Eye (tissue), 1 donor: ENCODE measurements around the gene UMODL1.

ENCODE experiments used
- DNase-seq: peaks from one replicate; pipeline ENCODE4 v3.0.0-alpha.2; 2015

Gene UMODL1

DNA sequence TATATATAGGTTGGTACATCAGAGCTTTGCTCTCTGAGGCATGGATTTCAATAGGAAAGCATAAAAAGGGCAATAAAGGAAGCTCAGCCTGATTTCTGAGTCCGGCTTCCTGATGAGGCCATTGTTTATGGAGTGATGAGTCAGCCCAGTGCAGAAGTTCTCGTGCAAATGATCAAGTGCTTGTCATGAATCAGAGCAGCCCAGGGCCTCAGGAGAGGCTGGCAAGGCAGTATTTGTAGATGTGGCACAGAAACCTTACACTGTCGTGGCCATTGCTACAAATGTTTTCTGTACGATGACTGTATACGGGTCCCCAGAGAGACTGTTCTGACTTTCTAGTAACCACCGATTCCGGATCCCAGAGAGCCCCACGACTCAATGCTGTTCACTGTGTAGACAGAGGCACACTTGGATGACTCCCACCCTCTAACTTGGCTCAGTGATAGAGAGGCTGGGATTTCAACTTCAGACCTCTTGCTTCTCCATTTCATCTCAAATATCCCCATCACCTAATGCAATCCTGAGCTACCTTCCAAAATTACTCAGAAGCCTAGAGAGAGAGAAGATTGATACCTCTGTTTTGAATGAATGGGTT is 26.8 kb downstream of the UMODL1 start:
- no peak for DNase-seq

DNA sequence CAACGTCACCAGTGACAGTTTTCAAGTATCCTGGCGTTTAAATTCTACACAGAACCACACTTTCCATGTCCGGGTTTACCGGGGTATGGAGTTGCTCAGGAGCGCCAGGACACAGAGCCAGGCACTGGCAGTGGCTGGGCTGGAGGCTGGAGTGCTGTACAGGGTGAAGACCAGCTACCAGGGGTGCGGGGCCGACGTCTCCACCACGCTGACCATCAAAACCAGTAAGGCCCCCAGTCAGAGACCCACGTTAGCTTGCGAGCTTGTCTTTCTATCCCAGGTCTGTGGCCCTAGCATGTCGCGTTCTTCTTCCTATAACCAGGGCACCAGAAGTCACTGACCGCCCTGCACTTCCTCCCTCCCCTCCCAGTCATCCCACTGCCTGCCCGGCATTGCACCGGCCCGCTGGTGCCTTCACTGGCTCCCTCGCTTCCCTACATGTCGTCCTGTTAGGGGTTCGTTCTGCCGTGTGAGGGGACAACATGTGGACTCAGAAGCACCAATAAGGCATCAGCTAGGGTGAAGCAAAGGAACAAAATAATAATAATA is 27.9 kb downstream of the UMODL1 start:
- no peak for DNase-seq

DNA sequence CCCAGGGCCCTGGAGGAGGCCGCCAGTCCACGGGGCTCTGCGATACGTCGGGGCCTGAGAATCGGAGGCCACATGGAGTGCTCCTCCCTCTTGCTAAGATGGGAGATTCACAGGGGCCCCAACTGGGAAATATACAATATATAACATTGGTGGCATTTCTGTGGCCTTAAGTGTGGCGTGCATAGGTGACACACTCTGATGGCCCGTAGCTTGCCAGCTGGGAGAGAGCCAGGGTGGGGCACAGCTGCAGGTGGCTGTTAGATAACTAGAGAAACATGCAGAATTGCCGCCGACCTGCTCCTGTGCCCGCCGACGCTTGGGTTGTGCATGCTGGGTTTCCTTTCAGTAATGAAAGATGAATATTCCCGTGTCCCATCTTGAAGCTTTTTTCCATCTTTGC is 30.1 kb downstream of the UMODL1 start:
- DNase-seq, result no peak

- no peak for DNase-seq
Observed at GRCh38 chr21:42102076-42102475, 31.0 kb downstream of the UMODL1 start.

- no peak for DNase-seq
Observed at GRCh38 chr21:42102526-42102925, 31.4 kb downstream of the UMODL1 start.

DNA sequence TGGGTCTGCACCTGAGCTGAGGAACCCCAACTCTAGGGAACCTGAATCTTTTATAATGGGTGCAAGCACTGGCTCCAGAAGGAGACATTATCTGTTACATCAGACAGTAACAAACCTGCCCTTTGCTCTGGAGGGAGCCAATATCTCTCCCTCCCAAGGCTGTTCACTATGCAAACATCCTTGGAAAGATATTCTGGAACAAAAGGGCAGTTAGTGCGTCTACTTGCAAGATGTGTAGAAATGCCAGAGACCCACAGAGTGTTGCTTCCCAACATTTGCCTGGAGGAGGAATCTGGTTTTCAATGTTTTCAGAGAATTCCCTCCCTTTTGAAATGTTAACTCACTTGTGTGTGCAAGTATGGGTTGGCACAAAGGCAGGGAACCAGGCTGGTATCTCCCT is 31.9 kb downstream of the UMODL1 start:
- no peak for DNase-seq

GRCh38 chr21:42103843-42104242 is 32.7 kb downstream of the UMODL1 start:
- no peak for DNase-seq

- no peak for DNase-seq
Observed at GRCh38 chr21:42105476-42106315, 34.6 kb downstream of the UMODL1 start.

- DNase-seq, result no peak
Observed at GRCh38 chr21:42106425-42106824, 35.3 kb downstream of the UMODL1 start.

DNA sequence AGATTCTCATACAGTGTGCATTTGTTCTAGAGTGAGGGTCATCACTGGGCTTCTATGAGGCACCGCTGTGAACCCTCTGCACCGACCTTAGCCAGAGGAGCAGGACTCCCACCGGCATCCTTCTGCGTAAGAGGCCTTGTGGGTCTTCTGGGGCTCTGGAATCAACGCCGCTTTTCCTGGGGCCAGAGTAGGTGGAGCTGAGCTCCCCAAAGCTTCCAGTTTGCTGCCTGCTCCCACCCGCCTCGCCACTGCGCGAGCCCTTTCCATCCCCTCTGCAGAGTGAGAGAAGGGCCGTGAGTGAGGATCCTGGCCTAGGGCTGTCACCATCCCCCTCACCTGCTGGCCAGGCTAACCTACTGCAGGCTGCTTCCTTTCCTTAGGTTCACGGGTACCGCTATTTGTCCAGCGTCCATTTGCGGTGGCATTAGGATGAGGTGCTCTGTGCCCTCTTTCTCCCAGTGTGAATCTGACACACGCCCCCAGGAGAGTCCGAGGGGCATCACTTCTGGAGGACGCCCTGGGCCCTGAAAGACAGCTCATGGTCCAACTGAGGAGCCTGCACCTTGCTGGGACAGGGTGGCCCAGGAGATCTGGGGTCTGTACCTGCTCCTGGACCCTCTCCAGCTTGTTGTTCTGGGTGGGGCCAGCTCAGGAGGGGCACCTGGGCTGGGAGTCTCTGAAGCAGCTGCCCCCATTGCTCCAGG is 36.2 kb downstream of the UMODL1 start:
- no peak for DNase-seq

- peak; percentile 84 for DNase-seq
Observed at GRCh38 chr21:42107881-42108553, 36.9 kb downstream of the UMODL1 start.

DNA sequence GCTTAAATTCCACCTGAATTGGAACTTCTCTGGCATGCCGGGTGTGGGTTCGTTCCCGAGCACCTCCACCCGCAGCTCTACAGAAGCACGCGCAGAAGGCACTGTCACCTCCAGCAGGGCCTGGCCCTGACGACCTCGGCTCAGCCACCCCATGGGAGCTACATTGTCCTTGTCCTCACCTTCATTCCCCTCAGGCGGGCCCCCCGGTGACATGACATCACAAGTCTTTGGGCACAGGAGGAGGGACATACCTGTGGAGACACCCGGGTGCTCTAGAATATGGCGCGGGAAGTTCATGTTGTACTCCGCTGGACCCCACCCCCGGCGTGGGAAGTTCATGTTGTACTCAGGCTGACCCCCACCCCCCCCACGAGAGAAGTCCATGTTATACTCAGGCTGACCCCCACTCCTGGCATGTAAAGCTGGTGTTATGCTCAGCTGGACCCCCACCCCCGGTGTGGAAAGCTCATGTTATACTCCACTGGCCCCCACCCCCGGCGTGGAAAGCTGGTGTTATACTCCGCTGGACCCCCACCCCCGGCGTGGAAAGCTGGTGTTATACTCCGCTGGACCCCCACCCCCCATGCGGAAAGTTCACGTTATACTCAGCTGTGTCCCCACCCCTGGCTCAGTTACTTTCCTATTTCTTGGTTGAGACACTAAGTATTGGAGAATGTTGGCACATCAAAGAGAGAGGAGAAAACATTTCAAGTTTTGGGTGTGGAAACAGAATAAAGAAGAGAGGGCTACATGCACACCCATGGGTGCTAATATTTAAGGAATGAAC is 37.6 kb downstream of the UMODL1 start:
- no peak for DNase-seq

DNA sequence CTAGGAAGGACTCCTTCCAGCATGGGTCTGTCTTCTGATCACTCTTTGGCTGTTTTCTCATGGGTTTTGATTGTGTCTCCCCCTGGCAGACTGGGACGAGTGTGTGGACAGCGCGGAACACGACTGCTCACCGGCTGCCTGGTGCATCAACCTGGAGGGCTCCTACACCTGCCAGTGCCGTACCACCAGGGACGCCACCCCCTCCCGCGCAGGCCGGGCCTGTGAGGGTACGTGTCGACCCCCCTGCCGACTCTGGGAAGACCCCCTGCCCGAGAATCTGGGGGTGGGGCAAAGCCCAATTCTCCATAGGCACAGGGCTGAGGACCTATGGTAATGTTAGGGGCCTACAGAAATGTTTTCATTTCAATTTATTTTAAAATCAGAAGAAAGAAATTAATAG is 38.4 kb downstream of the UMODL1 start:
- DNase-seq, result no peak

DNA sequence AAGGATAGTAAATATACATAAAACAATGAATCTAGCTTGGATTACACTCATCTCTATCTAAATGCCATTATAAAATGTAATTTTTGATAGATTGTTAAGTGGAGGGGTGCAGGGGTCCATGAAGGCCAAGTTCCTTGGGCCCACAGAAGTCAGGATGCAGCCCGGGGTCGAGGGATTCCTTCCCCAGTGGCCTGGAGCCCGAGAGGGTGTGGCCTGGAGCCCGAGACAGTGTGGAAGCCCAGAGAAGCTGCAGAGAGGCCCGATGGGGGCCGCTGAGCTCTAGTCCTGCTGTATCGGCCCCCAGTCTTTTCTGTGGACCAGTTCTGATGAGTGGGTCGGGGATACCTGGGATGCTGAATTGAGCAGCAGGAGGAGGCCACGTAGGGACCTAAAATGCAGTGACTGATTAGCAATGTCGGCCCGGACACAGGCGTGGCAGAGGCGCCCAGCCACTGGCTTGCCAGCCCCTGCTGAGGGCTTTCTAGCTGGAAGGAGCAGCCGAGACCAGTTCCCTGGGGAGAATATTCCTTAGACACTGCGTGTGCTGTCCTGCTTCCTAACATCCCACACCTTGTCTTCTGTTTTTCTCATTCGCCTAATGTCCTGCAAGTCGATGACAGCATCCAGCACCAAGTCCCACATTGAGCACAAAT is 38.9 kb downstream of the UMODL1 start:
- DNase-seq, result no peak

GRCh38 chr21:42110691-42111469 is 39.8 kb downstream of the UMODL1 start:
- DNase-seq, result no peak

DNA sequence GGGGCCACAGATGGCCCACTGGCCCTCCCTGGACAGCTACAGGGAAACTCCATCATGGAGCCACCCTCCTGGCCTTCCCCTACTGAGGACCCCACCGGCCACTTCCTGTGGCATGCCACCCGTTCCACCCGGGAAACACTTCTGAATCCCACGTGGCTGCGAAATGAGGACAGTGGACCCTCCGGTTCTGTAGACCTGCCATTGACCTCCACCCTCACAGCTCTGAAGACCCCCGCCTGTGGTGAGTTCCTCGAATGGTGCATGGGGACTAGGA is 40.3 kb downstream of the UMODL1 start:
- no peak for DNase-seq

- DNase-seq, result no peak
Observed at GRCh38 chr21:42111811-42112210, 40.7 kb downstream of the UMODL1 start.

GRCh38 chr21:42112238-42112637 is 41.1 kb downstream of the UMODL1 start:
- DNase-seq, result no peak

- peak; percentile 93 for DNase-seq
Observed at GRCh38 chr21:42112857-42113256, 41.7 kb downstream of the UMODL1 start.

DNA sequence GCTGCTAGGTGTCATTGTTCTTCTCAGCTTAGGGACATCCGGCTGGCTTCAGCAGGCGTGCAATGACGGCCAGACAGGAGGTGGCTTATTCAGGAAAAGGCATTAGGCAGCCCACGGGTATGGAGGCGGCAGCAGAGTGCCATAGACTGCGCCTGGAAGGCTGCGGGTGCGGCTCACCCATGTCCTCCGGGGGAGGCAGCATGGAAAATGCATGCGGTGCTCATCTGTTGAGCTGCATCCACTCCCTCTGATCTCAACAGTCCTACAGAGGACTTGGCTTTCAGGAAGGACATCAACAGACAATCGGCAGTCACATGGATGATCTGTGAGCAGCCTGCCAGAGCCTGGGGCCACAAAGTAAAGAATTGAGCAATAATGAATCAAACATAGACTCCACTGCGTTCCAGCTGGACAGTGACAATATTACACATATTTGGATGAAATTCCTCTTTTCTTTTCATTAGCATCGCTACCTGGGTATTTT is 42.9 kb downstream of the UMODL1 start:
- no peak for DNase-seq

DNA sequence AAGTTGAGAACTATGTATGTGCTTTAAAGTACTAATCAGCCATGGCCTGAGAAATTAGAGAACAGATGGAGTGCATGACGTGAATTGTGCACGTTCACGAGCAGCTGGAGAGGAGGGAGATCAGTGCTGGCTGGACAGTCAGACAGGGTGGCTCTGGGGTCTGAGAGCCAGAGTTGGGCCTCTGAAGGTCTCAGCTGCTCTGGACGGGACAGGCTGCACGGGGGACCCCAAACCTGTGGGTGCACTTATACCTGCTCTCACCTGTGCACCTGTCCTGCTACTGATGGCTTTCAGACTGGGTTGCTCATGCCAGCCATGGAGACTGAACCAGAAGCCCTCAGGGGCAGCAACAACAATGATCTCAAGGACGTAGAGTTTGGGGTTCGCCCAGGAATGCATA is 43.5 kb downstream of the UMODL1 start:
- no peak for DNase-seq
